ENCODE results near the gene PIGW.
"Not testable (repeated sequence)": the region's sequence is repeated elsewhere in the genome, so short reads cannot be mapped to it uniquely, and the experiment has no call there.

PIGW gene

GRCh38 chr17:36508439-36508838 lies 26.3 kb upstream of the PIGW start:
- not testable (repeated sequence) for DNase-seq

GRCh38 chr17:36509272-36509985 lies 25.4 kb upstream of the PIGW start:
- no peak for DNase-seq

GRCh38 chr17:36510636-36511035 lies 24.2 kb upstream of the PIGW start:
- DNase-seq: no peak

- DNase-seq: no peak
These were observed 23.6 kb upstream of the PIGW start for GRCh38 chr17:36511216-36511615.

- no peak for DNase-seq
These were observed 22.1 kb upstream of the PIGW start for GRCh38 chr17:36512641-36513040.

- DNase-seq: no peak
These were observed 19.9 kb upstream of the PIGW start for GRCh38 chr17:36514856-36515255.

- no peak for DNase-seq
These were observed 18.9 kb upstream of the PIGW start for GRCh38 chr17:36515837-36516236.

GRCh38 chr17:36523113-36523512 lies 11.7 kb upstream of the PIGW start:
- no peak for DNase-seq

GRCh38 chr17:36524428-36524876 lies 10.3 kb upstream of the PIGW start:
- DNase-seq: no peak

GRCh38 chr17:36525113-36525512 lies 9.7 kb upstream of the PIGW start:
- DNase-seq: no peak

- no peak for DNase-seq
These were observed 8.9 kb upstream of the PIGW start for GRCh38 chr17:36525888-36526287.

GRCh38 chr17:36527621-36528250 lies 7.1 kb upstream of the PIGW start:
- DNase-seq: no peak

- DNase-seq: peak; percentile 49
These were observed 5.7 kb upstream of the PIGW start for GRCh38 chr17:36529121-36529520.

GRCh38 chr17:36532435-36532975 lies 2.3 kb upstream of the PIGW start:
- DNase-seq: no peak

GRCh38 chr17:36533935-36534839 lies 600 bp upstream of the PIGW start:
- DNase-seq: peak; percentile 40

- no peak for DNase-seq
These were observed 888 bp downstream of the PIGW start for GRCh38 chr17:36535669-36536081.

- no peak for DNase-seq
These were observed 5.9 kb downstream of the PIGW start for GRCh38 chr17:36540696-36541095.

- DNase-seq: no peak
These were observed 8.0 kb downstream of the PIGW start for GRCh38 chr17:36542755-36543154.

GRCh38 chr17:36544044-36544306 lies 9.2 kb downstream of the PIGW start:
- no peak for DNase-seq

GRCh38 chr17:36544307-36545076 lies 9.7 kb downstream of the PIGW start, which contains the start of gene GGNBP2:
TSS of gene GGNBP2 (plus strand) at chr17:36544919. CDS start at chr17:36545725, 806 bp downstream.
- peak; percentile 93 for DNase-seq

- no peak for DNase-seq
These were observed 10.3 kb downstream of the PIGW start for GRCh38 chr17:36545077-36545464.
